GM19397 (cell line): ENCODE measurements around the gene GDF10.

Source experiments
- ATAC-seq: cut with Tn5 transposase; IDR thresholded peaks from one replicate; pipeline ENCODE4 v1.9.1; 2021; ENCODE audit warnings: mild to moderate bottlenecking, moderate library complexity; ENCODE audit not compliant: unreplicated experiment

The GDF10 gene

GRCh38 chr10:47311932-47312662, 12.1 kb downstream of the GDF10 start:
- peak; percentile 68 for ATAC-seq

- no peak for ATAC-seq
These were observed 12.6 kb downstream of the GDF10 start for GRCh38 chr10:47312663-47312995.

DNA sequence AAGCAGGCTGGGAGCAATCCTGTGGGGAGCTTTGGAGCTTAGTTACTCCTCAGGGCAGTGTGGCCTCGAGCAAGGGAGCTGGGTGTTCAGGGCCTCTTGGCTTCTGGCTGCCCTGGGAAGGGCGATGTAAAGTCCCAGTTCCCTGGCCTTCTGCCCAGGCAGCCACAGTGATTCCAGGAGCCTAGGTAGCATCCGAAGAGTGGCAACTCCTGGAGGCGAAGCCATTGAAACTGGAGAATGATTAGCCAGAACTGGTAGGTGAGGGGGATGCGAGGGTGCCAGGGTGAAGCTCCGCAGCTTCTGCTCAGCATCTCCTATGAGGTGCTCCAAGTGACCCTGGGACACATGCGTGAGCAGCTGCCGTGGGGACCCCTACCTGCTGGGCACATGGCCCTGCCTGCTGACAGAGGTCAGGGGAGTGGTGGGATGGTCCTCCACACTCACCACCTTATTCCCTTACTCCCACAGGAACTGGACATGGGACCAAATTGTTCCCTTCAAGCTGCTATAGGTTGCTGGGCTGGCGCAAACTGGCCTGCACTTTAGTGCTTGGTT, 14.5 kb downstream of the GDF10 start:
- ATAC-seq, result no peak

DNA sequence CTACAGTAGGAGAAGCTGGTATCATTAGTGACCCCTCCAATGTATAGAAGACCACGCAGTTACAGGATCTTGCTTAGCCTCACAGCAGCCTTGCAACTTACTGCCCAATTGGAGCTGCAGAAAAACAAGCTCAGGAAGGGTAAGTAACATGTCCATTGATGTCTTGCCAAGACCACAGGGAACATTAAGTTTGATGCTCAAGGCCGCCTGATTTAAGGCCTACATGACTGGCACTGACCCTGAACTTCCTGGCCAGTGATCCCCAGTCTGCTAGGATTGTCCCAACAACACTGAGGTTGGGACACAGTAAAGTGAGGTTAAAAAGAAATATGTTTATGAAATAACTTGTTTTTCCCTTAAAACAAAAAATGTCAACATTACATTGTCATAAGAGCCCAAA, 15.4 kb downstream of the GDF10 start:
- ATAC-seq, result no peak

GRCh38 chr10:47316131-47316530, 16.1 kb downstream of the GDF10 start:
- no peak for ATAC-seq

- ATAC-seq, result no peak
These were observed 17.3 kb downstream of the GDF10 start for GRCh38 chr10:47317251-47317650.

DNA sequence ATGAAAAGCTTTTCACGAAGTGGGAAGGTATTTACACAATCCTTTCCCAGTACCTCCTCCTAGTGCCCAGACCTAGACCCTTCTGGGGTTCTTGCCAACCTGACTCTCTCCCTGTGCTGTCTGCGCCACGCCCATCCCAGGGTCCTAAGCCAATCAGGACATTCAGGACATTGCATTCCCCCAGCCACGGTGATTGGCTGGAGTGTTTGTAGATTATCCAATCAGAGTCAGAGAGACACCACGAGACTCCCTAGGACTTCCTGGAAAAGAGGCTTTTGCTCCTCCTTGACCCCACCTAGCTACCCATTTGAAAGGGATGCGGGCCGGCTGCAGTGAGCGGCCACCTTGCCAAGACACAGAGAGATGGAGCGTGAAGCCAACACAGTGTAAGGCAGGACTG, 18.7 kb downstream of the GDF10 start:
- no peak for ATAC-seq

DNA sequence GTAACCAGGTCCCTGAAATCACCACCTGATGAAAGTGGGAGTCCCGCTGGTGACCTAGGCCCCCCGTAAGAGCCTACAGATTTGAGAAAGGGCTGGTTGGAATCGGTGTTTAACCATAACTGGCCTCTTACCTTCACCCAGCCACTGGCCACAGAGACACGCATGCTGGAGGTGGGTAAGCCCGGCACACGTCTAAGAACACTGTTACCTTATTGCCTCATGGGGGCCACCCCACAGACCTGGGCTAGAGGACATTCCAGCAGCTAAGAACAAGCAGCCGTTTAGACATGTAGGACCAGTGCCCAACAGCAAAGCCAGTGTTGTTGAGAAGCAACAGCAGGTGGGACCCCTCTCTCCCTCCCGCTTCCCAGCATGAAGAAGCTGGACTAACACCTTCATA, 19.8 kb downstream of the GDF10 start:
- no peak for ATAC-seq

GRCh38 chr10:47320812-47321211, 20.8 kb downstream of the GDF10 start:
- no peak for ATAC-seq

- ATAC-seq, result no peak
These were observed 21.7 kb downstream of the GDF10 start for GRCh38 chr10:47321521-47322195.

- ATAC-seq, result no peak
These were observed 22.5 kb downstream of the GDF10 start, which contains the start of gene GDF2 for GRCh38 chr10:47322300-47323061. Gene GDF2 (plus strand): TSS chr10:47322454. CDS start chr10:47322669, 215 bp downstream.

DNA sequence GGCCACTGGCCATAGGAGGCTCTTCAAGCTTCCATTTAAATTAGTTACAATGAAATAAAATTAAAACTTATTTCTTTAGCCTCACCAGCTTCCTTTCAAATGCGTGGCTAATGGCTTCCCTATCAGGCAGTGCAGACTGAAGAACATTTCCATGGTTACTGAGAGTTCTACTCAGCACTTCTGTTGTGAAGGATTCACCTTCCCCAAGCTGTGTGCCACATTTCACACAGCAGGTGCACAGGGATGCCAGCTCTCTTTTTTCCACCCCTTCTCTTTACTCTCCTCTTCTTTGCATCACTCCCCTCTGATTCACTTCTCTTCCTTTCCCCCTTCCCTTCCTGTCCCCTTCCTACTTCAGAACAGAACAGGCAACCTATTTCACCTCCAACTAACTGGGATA, 23.1 kb downstream of the GDF10 start:
- no peak for ATAC-seq

- ATAC-seq, result no peak
These were observed 23.8 kb downstream of the GDF10 start for GRCh38 chr10:47323636-47324296.

GRCh38 chr10:47325303-47326291, 25.6 kb downstream of the GDF10 start:
- no peak for ATAC-seq

DNA sequence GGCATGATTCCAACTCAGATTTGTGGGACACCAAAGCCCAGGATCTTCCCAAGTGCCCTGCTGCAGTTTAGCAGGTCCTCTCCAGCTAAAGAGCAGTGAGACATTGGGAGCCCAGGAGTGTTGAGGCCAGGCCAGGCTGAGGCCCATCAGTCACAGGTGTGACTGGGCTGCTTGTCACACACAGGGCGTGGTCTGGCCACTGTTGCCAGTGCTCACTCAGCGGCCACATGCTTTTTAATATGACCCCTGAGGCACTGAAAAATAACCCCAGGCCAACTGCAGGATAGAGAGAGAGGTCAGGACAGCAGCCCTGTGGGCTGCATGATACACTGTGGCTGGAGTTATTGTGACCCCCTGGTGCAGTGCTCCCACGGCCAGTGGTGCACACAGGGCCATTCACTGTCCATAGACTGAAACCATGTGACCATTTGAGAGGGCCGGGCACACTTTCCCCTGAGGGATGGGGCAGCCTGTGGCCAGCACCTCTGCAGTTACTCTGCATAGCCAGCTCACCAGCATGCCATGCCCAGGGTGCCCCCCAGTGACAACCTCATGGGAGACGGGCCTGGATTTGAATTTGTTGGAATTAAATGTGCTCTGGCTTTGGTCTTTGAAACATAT, 26.4 kb downstream of the GDF10 start:
- ATAC-seq, result no peak

- ATAC-seq, result no peak
These were observed 26.9 kb downstream of the GDF10 start for GRCh38 chr10:47326927-47327330.

DNA sequence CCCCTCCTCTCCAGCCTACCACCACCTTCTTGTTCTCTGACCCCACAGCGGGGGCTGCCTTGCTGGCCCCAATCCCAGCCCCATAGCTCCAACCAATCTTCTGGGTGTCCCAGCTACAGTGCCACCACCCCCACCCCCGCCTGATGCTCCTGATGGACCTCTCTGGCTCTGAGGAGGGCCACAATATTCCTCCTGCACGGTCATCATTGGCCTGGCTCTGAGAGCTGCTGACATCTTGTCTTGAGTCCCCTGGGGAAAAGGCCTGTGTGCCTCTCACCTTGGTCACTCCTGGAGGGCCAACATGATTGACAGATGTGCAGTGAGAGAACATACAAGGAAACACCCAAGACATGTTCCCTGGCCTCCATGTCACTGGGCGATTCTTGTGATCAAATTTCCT, 29.9 kb downstream of the GDF10 start:
- no peak for ATAC-seq

- no peak for ATAC-seq
These were observed 30.4 kb downstream of the GDF10 start for GRCh38 chr10:47330366-47330765.

- ATAC-seq, result no peak
These were observed 30.8 kb downstream of the GDF10 start for GRCh38 chr10:47330804-47331203.
